Esophagus squamous epithelium (tissue), 4 donors: ENCODE results near the gene ADAM22.
"Not testable (repeated sequence)": the region's sequence is repeated elsewhere in the genome, so short reads cannot be mapped to it uniquely, and the experiment has no call there.

Source experiments
- POLR2A ChIP-seq, 4 donors: fragments of 450-650 bp; IDR thresholded peaks; one replicate each; pipeline ENCODE4 v1.6.1; 2017; ENCODE audit warnings: antibody characterized with exemption in 4 of 4, mild to moderate bottlenecking in 4 of 4, moderate library complexity in 3 of 4
- TF ChIP-seq, protein P1 (sequence below), 6 experiments: fragments of 450-650 bp in 4 of 6; fragments of 200-600 bp in 2 of 6; sonication (generic) in 2 of 6; IDR thresholded peaks; one replicate each; pipeline ENCODE4 v1.5.1; 2016 to 2019; ENCODE audit warnings: antibody characterized with exemption in 6 of 6, mild to moderate bottlenecking in 4 of 6, moderate library complexity in 4 of 6

DNA sequence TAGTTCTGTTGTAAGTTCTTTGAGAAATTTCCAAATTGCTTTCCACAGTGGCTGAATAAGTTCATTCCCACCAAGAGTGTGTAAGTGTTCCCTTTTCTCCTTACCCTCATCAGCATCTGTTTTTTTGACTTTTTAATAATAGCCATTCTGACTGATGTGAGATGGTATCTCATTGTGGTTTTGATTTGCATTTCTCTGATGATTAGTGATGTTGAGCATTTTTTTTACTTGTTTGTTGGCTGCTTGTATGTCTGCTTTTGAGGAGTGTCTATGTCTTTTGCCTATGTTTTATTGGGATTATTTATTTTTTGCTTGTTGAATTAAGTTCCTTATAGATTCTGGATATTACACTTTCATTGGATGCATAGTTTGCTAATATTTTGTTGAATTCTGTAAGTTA, 11.9 kb downstream of the ADAM22 start:
- TF ChIP-seq, protein P1, sequence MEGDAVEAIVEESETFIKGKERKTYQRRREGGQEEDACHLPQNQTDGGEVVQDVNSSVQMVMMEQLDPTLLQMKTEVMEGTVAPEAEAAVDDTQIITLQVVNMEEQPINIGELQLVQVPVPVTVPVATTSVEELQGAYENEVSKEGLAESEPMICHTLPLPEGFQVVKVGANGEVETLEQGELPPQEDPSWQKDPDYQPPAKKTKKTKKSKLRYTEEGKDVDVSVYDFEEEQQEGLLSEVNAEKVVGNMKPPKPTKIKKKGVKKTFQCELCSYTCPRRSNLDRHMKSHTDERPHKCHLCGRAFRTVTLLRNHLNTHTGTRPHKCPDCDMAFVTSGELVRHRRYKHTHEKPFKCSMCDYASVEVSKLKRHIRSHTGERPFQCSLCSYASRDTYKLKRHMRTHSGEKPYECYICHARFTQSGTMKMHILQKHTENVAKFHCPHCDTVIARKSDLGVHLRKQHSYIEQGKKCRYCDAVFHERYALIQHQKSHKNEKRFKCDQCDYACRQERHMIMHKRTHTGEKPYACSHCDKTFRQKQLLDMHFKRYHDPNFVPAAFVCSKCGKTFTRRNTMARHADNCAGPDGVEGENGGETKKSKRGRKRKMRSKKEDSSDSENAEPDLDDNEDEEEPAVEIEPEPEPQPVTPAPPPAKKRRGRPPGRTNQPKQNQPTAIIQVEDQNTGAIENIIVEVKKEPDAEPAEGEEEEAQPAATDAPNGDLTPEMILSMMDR (IDR thresholded peaks at IDR 0.05): not testable (repeated sequence)
- TF ChIP-seq POLR2A (IDR thresholded peaks at IDR 0.05): not testable (repeated sequence)
